Spleen (tissue), 11 donors: Measurements from ENCODE around the gene CCDC47. TPM values are rescaled to one million over a fixed set of nuclear protein-coding genes. Genes with fewer than 3 reads are reported as not detected.

ENCODE experiments used
- DNase-seq: peaks from one replicate; pipeline ENCODE4 v3.0.0-alpha.2; 2020
- H3K27ac ChIP-seq, 8 donors: fragments of 200-600 bp; sonication (generic) in 7 of 8; 1 replicate in 4 of 8; 2 replicates in 4 of 8; pipeline versions ENCODE4 v1.5.0 to v1.8.0; 2016 to 2021; ENCODE audit warnings: inconsistent platforms in 4 of 8, mild to moderate bottlenecking in 4 of 8, moderate library complexity in 1 of 8
- H3K27me3 ChIP-seq, 7 donors: fragments of 200-600 bp; sonication (generic) in 6 of 7; replicated peaks in 1 of 7; 1 replicate in 4 of 7; 2 replicates in 3 of 7; pipeline versions ENCODE4 v1.5.0 to v1.8.0; 2016 to 2021; ENCODE audit warnings: inconsistent platforms in 3 of 7, mild to moderate bottlenecking in 1 of 7
- H3K36me3 ChIP-seq, 6 donors: fragments of 200-600 bp; sonication (generic) in 5 of 6; 1 replicate in 4 of 6; 2 replicates in 2 of 6; pipeline versions ENCODE4 v1.5.0 to v1.8.0; 2016 to 2021; ENCODE audit warnings: inconsistent platforms in 2 of 6
- H3K4me1 ChIP-seq, 6 donors: fragments of 200-600 bp; sonication (generic) in 5 of 6; 1 replicate in 3 of 6; 2 replicates in 3 of 6; pipeline versions ENCODE4 v1.5.0 to v1.8.0; 2016 to 2021; ENCODE audit warnings: inconsistent platforms in 3 of 6
- H3K4me3 ChIP-seq, 8 donors: fragments of 200-600 bp; sonication (generic) in 7 of 8; 1 replicate in 4 of 8; 2 replicates in 4 of 8; pipeline versions ENCODE4 v1.5.0 to v1.8.0; 2016 to 2021; ENCODE audit warnings: inconsistent platforms in 4 of 8, mild to moderate bottlenecking in 4 of 8, moderate library complexity in 2 of 8
- H3K9me3 ChIP-seq, 8 donors: fragments of 200-600 bp; sonication (generic) in 7 of 8; 1 replicate in 4 of 8; 2 replicates in 4 of 8; pipeline versions ENCODE4 v1.5.0 to v1.8.0; 2016 to 2021; ENCODE audit warnings: inconsistent platforms in 4 of 8
- POLR2A ChIP-seq, 3 donors: fragments of 450-650 bp; IDR thresholded peaks; one replicate each; pipeline ENCODE4 v1.5.1; 2017; ENCODE audit warnings: antibody characterized with exemption in 3 of 3, mild to moderate bottlenecking in 1 of 3
- POLR2AphosphoS5 ChIP-seq, 3 donors: sonication (generic); formaldehyde crosslinking; IDR thresholded peaks; one replicate each; pipeline ENCODE4 v1.5.1; 2017; ENCODE audit warnings: antibody characterized with exemption in 3 of 3
- WGBS, 5 donors: extraction: QIAGEN DNeasy Blood & Tissue Kit in 3 of 5; methylation state at CpG; one replicate each; pipeline versions ENCODE4 v1.1.5 to v1.1.7; 2013 to 2018; 5-methylcytosine and 5-hydroxymethylcytosine counted together
- intact Hi-C: fragments of 100-400 bp; cut with DNase I; formaldehyde crosslinking; loops from one replicate; pipeline ENCODE4 v1.15.0; 2023; ENCODE audit warnings: low total_unique reads
- polyA plus RNA-seq, 3 donors: library from polyadenylated mRNA; stranded (reverse); fragments of 200-250 nt; gene quantifications; one replicate each; pipeline ENCODE4 v1.2.1, GENCODE V29; 2013
- total RNA-seq, 7 donors: library from RNA; depleted of rRNA in 3 of 7; stranded (reverse); fragments of >200 nt in 3 of 7; fragmentation: NEBNext Ultra II Directional in 4 of 7; extraction: Animal tissue kit (Norgen Biotek cat#: 25700) in 4 of 7; gene quantifications; one replicate each; pipeline versions ENCODE4 v1.1.0 to v1.2.1, GENCODE V29; 2016 to 2021
- TF ChIP-seq, protein P1 (sequence below), 11 experiments: fragments of 200-600 bp in 7 of 11; fragments of 450-650 bp in 4 of 11; sonication (generic) in 4 of 11; IDR thresholded peaks in 8 of 11; conservative IDR thresholded peaks in 3 of 11; 1 replicate in 7 of 11; 2 replicates in 4 of 11; pipeline versions ENCODE4 v1.4.0 to v1.8.0; 2016 to 2021; ENCODE audit warnings: antibody characterized with exemption in 11 of 11, inconsistent platforms in 4 of 11, mild to moderate bottlenecking in 1 of 11
- donor health status: healthy with polysubstance abuse.
- donor health status: DM: no; HTN: no; CAD: no; lungs with moderate emphysema.
- donor health status: DM: no; HTN: no; CAD: no.
- donor health status: Bipolar disorder and iron deficiency.
- donor health status: healthy.
- donor health status: DM: no; HTN: no; CAD: no.
- donor health status: DM: yes; HTN: yes; CAD: no.

Gene CCDC47
- total and polyA plus RNA-seq, 10 donors = 8.9 to 74.0 (median 51.5) TPM

- Histone ChIP-seq H3K27ac (peak overlapping the region in 5 of 8 donors; percentile 96 to 99 (median 99)), H3K9me3 (no peaks in the 10 kb centered on the region), H3K4me3 (peak overlapping the region in 7 of 8 donors; percentile 63 to 98 (median 86)), H3K4me1 (peaks cover 25 to 87% (median 76%) of the 10 kb centered on the region in 6 donors), H3K27me3 (no peaks in the 10 kb centered on the region), H3K36me3 (peaks cover 0 to 44% (median 10%) of the 10 kb centered on the region in 6 donors)
- 26 to 40% (median 35%) methylated on average over 8 of the region's 8 CpGs for WGBS, 5 donors
- no peak for DNase-seq
- intact Hi-C loops = loop anchor here (10.0 kb wide), 1 partner anchor 49 kb away; the partner anchor contains the start of genes FTSJ3 and PSMC5
- TF ChIP-seq, protein P1, sequence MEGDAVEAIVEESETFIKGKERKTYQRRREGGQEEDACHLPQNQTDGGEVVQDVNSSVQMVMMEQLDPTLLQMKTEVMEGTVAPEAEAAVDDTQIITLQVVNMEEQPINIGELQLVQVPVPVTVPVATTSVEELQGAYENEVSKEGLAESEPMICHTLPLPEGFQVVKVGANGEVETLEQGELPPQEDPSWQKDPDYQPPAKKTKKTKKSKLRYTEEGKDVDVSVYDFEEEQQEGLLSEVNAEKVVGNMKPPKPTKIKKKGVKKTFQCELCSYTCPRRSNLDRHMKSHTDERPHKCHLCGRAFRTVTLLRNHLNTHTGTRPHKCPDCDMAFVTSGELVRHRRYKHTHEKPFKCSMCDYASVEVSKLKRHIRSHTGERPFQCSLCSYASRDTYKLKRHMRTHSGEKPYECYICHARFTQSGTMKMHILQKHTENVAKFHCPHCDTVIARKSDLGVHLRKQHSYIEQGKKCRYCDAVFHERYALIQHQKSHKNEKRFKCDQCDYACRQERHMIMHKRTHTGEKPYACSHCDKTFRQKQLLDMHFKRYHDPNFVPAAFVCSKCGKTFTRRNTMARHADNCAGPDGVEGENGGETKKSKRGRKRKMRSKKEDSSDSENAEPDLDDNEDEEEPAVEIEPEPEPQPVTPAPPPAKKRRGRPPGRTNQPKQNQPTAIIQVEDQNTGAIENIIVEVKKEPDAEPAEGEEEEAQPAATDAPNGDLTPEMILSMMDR (IDR thresholded peaks at IDR 0.05 in 8 of 11, conservative IDR thresholded peaks at IDR 0.05 in 3 of 11) = no peak
- TF ChIP-seq POLR2AphosphoS5 (IDR thresholded peaks at IDR 0.05) = no peak
- TF ChIP-seq POLR2A (IDR thresholded peaks at IDR 0.05) = no peak
Observed at GRCh38 chr17:63775420-63775819, 2.0 kb upstream of the CCDC47 start.

GRCh38 chr17:63774969-63775265, 1.5 kb upstream of the CCDC47 start:
- Histone ChIP-seq H3K4me1 (peaks cover 25 to 87% (median 76%) of the 10 kb centered on the region in 6 donors), H3K36me3 (peaks cover 0 to 41% (median 9%) of the 10 kb centered on the region in 6 donors), H3K27ac (peak overlapping the region; percentile 96 to 99 (median 98)), H3K9me3 (no peaks in the 10 kb centered on the region), H3K4me3 (peak overlapping the region; percentile 63 to 98 (median 84)), H3K27me3 (no peaks in the 10 kb centered on the region)
- no peak for DNase-seq
- intact Hi-C loops = loop anchor here (10.0 kb wide), 1 partner anchor 50 kb away; the partner anchor contains the start of genes FTSJ3 and PSMC5
- 1 to 5% (median 1%) methylated on average over 4 of the region's 4 CpGs for WGBS, 5 donors
- TF ChIP-seq POLR2AphosphoS5 (IDR thresholded peaks at IDR 0.05) = no peak
- TF ChIP-seq, protein P1 (IDR thresholded peaks at IDR 0.05 in 8 of 11, conservative IDR thresholded peaks at IDR 0.05 in 3 of 11) = no peak

- Histone ChIP-seq H3K27ac (peak within 1 kb of the TSS; percentile 96 to 99 (median 98)), H3K4me3 (peak within 1 kb of the TSS; percentile 63 to 98 (median 84)), H3K36me3 (peaks cover 0 to 35% (median 4%) of the 10 kb centered on the region in 6 donors), H3K27me3 (no peaks in the 10 kb centered on the region), H3K4me1 (peaks cover 25 to 87% (median 74%) of the 10 kb centered on the region in 6 donors), H3K9me3 (no peaks in the 10 kb centered on the region)
- intact Hi-C loops = loop anchor here (10.0 kb wide), 1 partner anchor 50 kb away; the partner anchor contains the start of genes FTSJ3 and PSMC5
- TF ChIP-seq, protein P1 (IDR thresholded peaks at IDR 0.05 in 8 of 11, conservative IDR thresholded peaks at IDR 0.05 in 3 of 11) = peak in 2 of 11 experiments; percentile 13 to 21
- TF ChIP-seq POLR2AphosphoS5 (IDR thresholded peaks at IDR 0.05) (no peak), POLR2A (IDR thresholded peaks at IDR 0.05) (no peak)
- DNase-seq = peak; percentile 96
- WGBS, 5 donors = 0 to 1% (median 0%) methylated on average over 40 to 64 of the region's 67 CpGs
Observed at GRCh38 chr17:63774141-63774968, 958 bp upstream of the CCDC47 start, which contains the start of gene DDX42. DDX42 (plus strand) TSS chr17:63774170; CDS start chr17:63787050, 12,880 bp downstream.

DNA sequence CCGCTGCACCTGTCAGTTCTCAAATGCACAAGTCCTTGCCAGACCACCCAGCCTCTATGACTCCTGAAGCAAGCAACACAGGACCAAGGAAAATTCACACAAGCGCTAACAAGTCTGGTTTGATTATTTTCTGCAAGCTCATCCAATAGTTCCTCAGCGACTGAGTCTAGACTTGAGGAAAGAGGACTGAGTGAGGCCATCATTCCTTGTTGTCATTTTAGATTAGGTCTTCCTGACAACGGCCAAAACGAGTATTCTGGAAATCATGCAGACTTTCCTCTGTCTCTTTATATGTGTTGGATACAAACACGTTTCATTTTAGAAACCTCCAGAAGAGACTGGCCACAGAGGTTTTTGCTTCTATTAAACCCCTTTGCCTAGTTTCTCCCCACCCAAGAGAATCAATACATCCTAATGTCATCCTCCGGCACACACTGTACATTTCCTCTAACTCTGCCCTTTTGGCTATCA, 561 bp downstream of the CCDC47 start:
- Histone ChIP-seq H3K27me3 (no peaks in the 10 kb centered on the region), H3K4me3 (peak overlapping the region; percentile 63 to 98 (median 84)), H3K36me3 (peaks cover 0 to 31% (median 0%) of the 10 kb centered on the region in 6 donors), H3K9me3 (no peaks in the 10 kb centered on the region), H3K4me1 (peaks cover 25 to 87% (median 68%) of the 10 kb centered on the region in 6 donors), H3K27ac (peak overlapping the region; percentile 96 to 99 (median 98))
- DNase-seq = no peak
- intact Hi-C loops = loop anchor here (10.0 kb wide), 1 partner anchor 52 kb away; the partner anchor contains the start of genes FTSJ3 and PSMC5
- 4 to 5% (median 5%) methylated on average over 7 of the region's 7 CpGs for WGBS, 5 donors
- no peak for TF ChIP-seq POLR2A (IDR thresholded peaks at IDR 0.05)
- no peak for TF ChIP-seq POLR2AphosphoS5 (IDR thresholded peaks at IDR 0.05)
- TF ChIP-seq, protein P1 (IDR thresholded peaks at IDR 0.05 in 8 of 11, conservative IDR thresholded peaks at IDR 0.05 in 3 of 11) = no peak
